ENCODE data around the gene LAD1.

GRCh38 chr1:201381130-201381529 is 18.0 kb downstream of the LAD1 start:
- TF ChIP-seq CTCF (IDR thresholded peaks at IDR 0.05) (no peak), POLR2A (IDR thresholded peaks at IDR 0.05) (no peak)
